Testis (tissue), 2 donors: Measurements from ENCODE around the gene RASA3.

Experiments used
- POLR2A ChIP-seq: fragments of 450-650 bp; IDR thresholded peaks from one replicate; pipeline ENCODE4 v1.6.1; 2017; ENCODE audit warnings: antibody characterized with exemption, mild to moderate bottlenecking, moderate library complexity
- TF ChIP-seq, protein P1 (sequence below), 3 experiments: fragments of 450-650 bp in 2 of 3; fragments of 200-600 bp in 1 of 3; sonication (generic) in 1 of 3; IDR thresholded peaks; one replicate each; pipeline ENCODE4 v1.5.1; 2016 to 2019; ENCODE audit warnings: antibody characterized with exemption in 3 of 3, mild to moderate bottlenecking in 2 of 3, moderate library complexity in 1 of 3

DNA sequence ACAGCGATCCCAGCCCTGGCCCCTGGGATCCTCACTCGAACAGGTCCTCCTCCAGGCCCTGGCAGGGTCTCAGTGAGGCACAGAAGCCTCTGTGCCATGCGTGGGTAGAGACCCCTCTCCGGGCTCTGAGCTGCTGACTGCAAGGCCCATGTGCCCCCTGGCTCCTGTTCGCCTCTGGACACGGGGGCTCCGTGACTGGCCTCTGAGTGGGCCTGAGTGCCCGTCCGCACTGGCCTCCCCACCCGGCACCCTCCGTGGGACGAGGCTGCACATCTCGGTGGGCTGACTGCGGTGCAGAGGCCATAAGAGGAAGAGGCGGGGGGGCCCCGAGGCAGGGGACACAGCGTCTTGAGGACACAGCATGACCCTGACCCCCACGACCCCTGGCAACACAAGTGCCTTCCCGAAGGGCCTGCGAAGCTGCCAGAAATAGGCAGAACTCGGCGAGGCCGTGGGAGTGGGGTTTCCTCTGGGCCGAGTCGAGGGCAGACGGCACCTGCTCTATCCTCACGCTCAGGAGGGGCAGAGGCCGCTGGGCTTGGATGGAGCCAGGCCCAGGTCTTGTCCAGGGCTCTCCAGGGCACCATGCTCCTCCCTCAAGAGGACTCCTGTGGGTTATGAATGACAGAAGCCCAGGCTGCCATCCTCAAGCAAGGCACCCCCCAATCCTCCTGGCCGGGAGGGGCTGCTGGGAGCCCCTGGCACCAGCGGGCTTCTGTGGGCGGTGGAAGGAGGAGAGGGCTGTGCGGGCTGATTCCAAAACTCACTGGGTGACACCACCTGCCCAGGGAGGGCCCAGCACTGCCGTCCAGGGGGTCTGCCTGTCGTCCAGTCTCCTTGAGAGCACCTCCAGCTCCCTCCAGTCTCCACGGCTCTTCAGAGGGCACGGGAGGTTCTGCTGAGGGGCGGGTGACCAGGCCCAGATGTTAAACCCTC is 52.6 kb downstream of the RASA3 start:
- TF ChIP-seq, protein P1, sequence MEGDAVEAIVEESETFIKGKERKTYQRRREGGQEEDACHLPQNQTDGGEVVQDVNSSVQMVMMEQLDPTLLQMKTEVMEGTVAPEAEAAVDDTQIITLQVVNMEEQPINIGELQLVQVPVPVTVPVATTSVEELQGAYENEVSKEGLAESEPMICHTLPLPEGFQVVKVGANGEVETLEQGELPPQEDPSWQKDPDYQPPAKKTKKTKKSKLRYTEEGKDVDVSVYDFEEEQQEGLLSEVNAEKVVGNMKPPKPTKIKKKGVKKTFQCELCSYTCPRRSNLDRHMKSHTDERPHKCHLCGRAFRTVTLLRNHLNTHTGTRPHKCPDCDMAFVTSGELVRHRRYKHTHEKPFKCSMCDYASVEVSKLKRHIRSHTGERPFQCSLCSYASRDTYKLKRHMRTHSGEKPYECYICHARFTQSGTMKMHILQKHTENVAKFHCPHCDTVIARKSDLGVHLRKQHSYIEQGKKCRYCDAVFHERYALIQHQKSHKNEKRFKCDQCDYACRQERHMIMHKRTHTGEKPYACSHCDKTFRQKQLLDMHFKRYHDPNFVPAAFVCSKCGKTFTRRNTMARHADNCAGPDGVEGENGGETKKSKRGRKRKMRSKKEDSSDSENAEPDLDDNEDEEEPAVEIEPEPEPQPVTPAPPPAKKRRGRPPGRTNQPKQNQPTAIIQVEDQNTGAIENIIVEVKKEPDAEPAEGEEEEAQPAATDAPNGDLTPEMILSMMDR (IDR thresholded peaks at IDR 0.05), result no peak
- TF ChIP-seq POLR2A, result no peak
